Lung (tissue), 16 donors: ENCODE data around the gene OR2L13. TPM values are rescaled to one million over a fixed set of nuclear protein-coding genes. Genes with fewer than 3 reads are reported as not detected.

Experiments used
- ATAC-seq: fragments of 200-7000 bp; cut with Tn5 transposase; one replicate; pipeline ENCODE4 v1.9.1; 2020; ENCODE audit warnings: moderate number of reproducible peaks; ENCODE audit not compliant: insufficient read depth, low FRiP score
- DNase-seq, 3 donors: peaks; one replicate each; pipeline ENCODE4 v3.0.0-alpha.2; 2013 to 2017
- H3K27ac ChIP-seq, 2 donors: one replicate each; pipeline ENCODE4 v1.5.1; 2013; ENCODE audit warnings: mild to moderate bottlenecking in 2 of 2, moderate library complexity in 2 of 2, control low read depth in 1 of 2, inconsistent platforms in 1 of 2, low read depth in 1 of 2, low read length in 1 of 2
- H3K27me3 ChIP-seq, 3 donors: one replicate each; pipeline ENCODE4 v1.5.1; 2013; ENCODE audit warnings: low read length in 2 of 3; ENCODE audit not compliant: control insufficient read depth in 3 of 3, insufficient read depth in 3 of 3
- H3K36me3 ChIP-seq, 4 donors: one replicate each; pipeline ENCODE4 v1.5.1; 2013; ENCODE audit warnings: low read length in 4 of 4, mild to moderate bottlenecking in 1 of 4, moderate library complexity in 1 of 4; ENCODE audit not compliant: control insufficient read depth in 4 of 4, insufficient read depth in 4 of 4
- H3K4me1 ChIP-seq, 5 donors: one replicate each; pipeline ENCODE4 v1.5.1; 2013; ENCODE audit warnings: low read length in 5 of 5, mild to moderate bottlenecking in 2 of 5, moderate library complexity in 1 of 5; ENCODE audit not compliant: control insufficient read depth in 5 of 5, insufficient read depth in 5 of 5
- H3K4me3 ChIP-seq: one replicate; pipeline ENCODE4 v1.5.1; 2013; ENCODE audit warnings: mild to moderate bottlenecking, control low read depth, moderate library complexity
- H3K9ac ChIP-seq, 2 donors: one replicate each; pipeline ENCODE4 v1.5.1; 2013; ENCODE audit warnings: low read length in 2 of 2, control low read depth in 1 of 2; ENCODE audit not compliant: insufficient read depth in 1 of 2
- H3K9me3 ChIP-seq, 4 donors: one replicate each; pipeline ENCODE4 v1.5.1; 2013; ENCODE audit warnings: low read length in 3 of 4, mild to moderate bottlenecking in 1 of 4, moderate library complexity in 1 of 4; ENCODE audit not compliant: control insufficient read depth in 4 of 4, insufficient read depth in 3 of 4
- WGBS, 2 donors: extraction: QIAGEN DNeasy Blood & Tissue Kit; methylation state at CpG; one replicate each; pipeline ENCODE4 v1.1.7; 2013; 5-methylcytosine and 5-hydroxymethylcytosine counted together
- long read RNA-seq, 5 donors: transcript quantifications; one replicate each; lab custom pipeline, GENCODE V29; 2026
- polyA plus RNA-seq, 2 donors: library from polyadenylated mRNA; stranded (reverse); fragments of 200-250 nt; gene quantifications; one replicate each; pipeline ENCODE4 v1.2.1, GENCODE V29; 2013
- total RNA-seq, 2 donors: library from RNA; depleted of rRNA in 1 of 2; stranded (reverse); fragments of >200 nt in 1 of 2; gene quantifications; one replicate each; pipeline ENCODE4 v1.2.1, GENCODE V29; 2014 to 2021
- TF ChIP-seq, protein P1 (sequence below): IDR thresholded peaks from 2 replicates; pipeline ENCODE4 v1.5.1; 2012; ENCODE audit warnings: mild to moderate bottlenecking; ENCODE audit errors: control extremely low read depth, extremely low read depth
- donor health status: control.
- donor health status: control.
- donor health status: Bipolar disorder and iron deficiency.
- donor health status: healthy.
- donor health status: DM: yes; HTN: yes; CAD: no.

Gene OR2L13, protein sequence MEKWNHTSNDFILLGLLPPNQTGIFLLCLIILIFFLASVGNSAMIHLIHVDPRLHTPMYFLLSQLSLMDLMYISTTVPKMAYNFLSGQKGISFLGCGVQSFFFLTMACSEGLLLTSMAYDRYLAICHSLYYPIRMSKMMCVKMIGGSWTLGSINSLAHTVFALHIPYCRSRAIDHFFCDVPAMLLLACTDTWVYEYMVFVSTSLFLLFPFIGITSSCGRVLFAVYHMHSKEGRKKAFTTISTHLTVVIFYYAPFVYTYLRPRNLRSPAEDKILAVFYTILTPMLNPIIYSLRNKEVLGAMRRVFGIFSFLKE
- total RNA-seq = not detected
- under 1 TPM in 1 of 2 donors, not detected in 1; 0.03 TPM for polyA plus RNA-seq
- long read RNA-seq, donor 1 = 0 reads
- long read RNA-seq, donor 2 = 0 reads
- long read RNA-seq, donor 3 = 0 reads
- long read RNA-seq, donor 4 = 0 reads
- long read RNA-seq, donor 5 = 0 reads

DNA sequence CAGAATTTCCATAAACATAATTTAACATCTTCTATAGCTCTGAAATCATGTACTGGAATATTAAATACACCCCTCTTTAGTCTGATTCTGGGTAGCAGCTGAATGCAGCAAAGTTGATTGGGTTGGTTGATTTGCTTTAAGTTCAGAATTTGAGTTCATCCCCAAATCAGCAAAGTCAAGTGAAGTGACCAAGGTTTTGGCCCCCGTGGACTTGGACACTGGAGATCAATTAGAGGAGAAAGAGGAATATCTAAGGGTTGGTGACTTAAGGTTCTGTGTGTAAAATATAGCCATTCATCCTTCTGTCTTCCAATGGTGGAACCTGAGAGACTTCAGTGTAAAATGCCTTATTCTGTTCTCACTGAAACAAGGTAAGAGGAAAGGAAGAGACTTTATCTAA, at the start of gene OR2L13:
Gene OR2L13 (plus strand): TSS at position 301 of the 400 bp plus-strand sequence. CDS start 4,192 bp downstream, outside the sequence.
- H3K4me3 ChIP-seq = no peak within 1 kb of the TSS
- H3K4me1 ChIP-seq = no peaks in the 10 kb centered on the region
- DNase-seq = no peak
- no peaks in the 10 kb centered on the region for H3K27me3 ChIP-seq
- ATAC-seq = no peak
- peaks cover 0 to 12% (median 3%) of the 10 kb centered on the region in 4 donors for H3K9me3 ChIP-seq
- no peak within 1 kb of the TSS for H3K27ac ChIP-seq
- no peaks in the 10 kb centered on the region for H3K36me3 ChIP-seq
- 54 to 60% methylated on average over 1 of the region's 1 CpG for WGBS, 2 donors
- no peak within 1 kb of the TSS for H3K9ac ChIP-seq
- TF ChIP-seq, protein P1, sequence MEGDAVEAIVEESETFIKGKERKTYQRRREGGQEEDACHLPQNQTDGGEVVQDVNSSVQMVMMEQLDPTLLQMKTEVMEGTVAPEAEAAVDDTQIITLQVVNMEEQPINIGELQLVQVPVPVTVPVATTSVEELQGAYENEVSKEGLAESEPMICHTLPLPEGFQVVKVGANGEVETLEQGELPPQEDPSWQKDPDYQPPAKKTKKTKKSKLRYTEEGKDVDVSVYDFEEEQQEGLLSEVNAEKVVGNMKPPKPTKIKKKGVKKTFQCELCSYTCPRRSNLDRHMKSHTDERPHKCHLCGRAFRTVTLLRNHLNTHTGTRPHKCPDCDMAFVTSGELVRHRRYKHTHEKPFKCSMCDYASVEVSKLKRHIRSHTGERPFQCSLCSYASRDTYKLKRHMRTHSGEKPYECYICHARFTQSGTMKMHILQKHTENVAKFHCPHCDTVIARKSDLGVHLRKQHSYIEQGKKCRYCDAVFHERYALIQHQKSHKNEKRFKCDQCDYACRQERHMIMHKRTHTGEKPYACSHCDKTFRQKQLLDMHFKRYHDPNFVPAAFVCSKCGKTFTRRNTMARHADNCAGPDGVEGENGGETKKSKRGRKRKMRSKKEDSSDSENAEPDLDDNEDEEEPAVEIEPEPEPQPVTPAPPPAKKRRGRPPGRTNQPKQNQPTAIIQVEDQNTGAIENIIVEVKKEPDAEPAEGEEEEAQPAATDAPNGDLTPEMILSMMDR = no peak

DNA sequence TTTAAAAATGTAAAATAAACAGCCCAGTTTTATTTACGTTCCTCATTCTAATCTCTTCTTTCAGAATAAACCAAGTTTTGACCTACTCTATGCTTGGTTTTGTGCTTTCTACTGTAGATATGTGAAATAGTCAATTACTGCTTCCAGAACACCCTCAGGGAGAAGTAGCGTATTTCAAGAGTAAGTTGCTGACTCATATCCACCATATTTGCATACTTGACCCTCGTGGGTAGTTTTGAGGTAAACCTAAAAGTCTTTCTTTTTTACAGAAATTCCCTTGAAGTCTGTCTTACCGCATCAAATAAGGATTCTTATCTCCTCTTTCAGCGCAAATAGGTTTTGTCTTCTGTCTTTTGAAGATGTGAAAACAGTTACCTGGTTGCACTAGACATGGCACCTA, 49.8 kb upstream of the OR2L13 start:
- H3K27ac ChIP-seq = no peak overlapping the region
- H3K27me3 ChIP-seq = no peaks in the 10 kb centered on the region
- H3K4me1 ChIP-seq = no peaks in the 10 kb centered on the region
- TF ChIP-seq, protein P1 = no peak
- H3K4me3 ChIP-seq = no peak overlapping the region
- peaks cover 0 to 10% (median 1%) of the 10 kb centered on the region in 4 donors for H3K9me3 ChIP-seq
- no peaks in the 10 kb centered on the region for H3K36me3 ChIP-seq
- DNase-seq (no peak), ATAC-seq (no peak)
- WGBS, 2 donors = 76% methylated on average over 5 of the region's 5 CpGs
- H3K9ac ChIP-seq = no peak overlapping the region

DNA sequence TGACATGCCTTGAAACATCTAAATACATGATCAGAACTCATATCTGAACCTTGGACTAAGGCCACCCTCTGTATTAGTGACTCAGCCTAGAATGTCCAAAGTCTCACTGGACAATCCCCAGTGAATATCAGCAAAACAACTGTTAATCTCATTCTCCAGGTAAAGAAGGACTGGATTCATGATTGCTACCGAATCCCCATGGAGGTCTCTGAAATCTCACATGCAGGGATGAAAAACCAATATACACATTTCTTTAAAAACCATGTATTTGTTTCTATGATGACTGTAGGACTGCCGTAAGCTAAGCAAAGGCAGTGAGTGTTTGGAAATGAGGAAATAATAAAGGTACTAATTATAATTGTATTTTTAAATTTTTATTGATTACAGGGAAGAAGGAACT, 48.4 kb upstream of the OR2L13 start, which contains the start of gene OR2L3:
Gene OR2L3 (plus strand): TSS at position 301 of the 400 bp plus-strand sequence. CDS start 13,846 bp downstream, outside the sequence.
- Histone ChIP-seq H3K4me1 (no peaks in the 10 kb centered on the region), H3K9me3 (peaks cover 0 to 4% (median 1%) of the 10 kb centered on the region in 4 donors), H3K9ac (no peak within 1 kb of the TSS), H3K27me3 (no peaks in the 10 kb centered on the region), H3K36me3 (no peaks in the 10 kb centered on the region), H3K4me3 (no peak within 1 kb of the TSS), H3K27ac (no peak within 1 kb of the TSS)
- DNase-seq (no peak), ATAC-seq (no peak)
- TF ChIP-seq, protein P1 = no peak
- WGBS, 2 donors = 77 to 83% methylated on average over 2 of the region's 2 CpGs
